Hepatocyte (in vitro differentiated cells): ENCODE results near the gene CAMK4.

Source experiments
- CTCF ChIP-seq: fragments of 200-600 bp; sonication (generic); IDR thresholded peaks from 2 replicates; pipeline ENCODE4 v1.5.1; 2016; ENCODE audit warnings: antibody characterized with exemption, mild to moderate bottlenecking; ENCODE audit not compliant: poor library complexity
- EZH2 ChIP-seq: fragments of 200-600 bp; sonication (generic); IDR thresholded peaks from 2 replicates; pipeline ENCODE4 v1.6.1; 2016; ENCODE audit warnings: antibody characterized with exemption, mild to moderate bottlenecking, borderline replicate concordance

DNA sequence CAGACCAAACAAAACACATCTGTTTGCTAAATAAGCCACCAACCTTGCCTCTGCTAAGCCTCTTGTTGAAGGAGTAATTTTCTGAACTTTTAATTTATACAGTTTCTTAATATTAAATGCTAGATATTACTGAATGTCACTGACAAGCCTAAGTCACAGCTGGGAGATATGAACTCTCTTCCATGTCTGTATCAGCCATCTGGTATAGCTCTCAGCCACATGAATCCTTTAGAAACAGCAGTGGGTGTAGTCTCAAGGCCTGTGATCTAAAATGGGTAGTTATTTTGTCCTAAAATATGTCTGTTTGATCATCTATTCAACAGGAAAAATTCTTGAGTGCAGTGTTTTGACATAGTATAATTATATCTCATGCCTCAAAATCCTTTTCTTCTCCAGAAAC, 97.2 kb downstream of the CAMK4 start:
- TF ChIP-seq CTCF (no peak), EZH2 (no peak)
